Measurements from ENCODE around the gene PRR20G.

- TF ChIP-seq POLR2A (IDR thresholded peaks at IDR 0.05; ENCODE audit: low read length) (no peak), GATA1 (IDR thresholded peaks at IDR 0.05; ENCODE audit: low read depth, low read length) (no peak)
Measured at GRCh38 chr3:127261925-127262324, 25.9 kb downstream of the PRR20G start.

Data from erythroblast (primary cell).